GM12878 (cell line): ENCODE measurements around the gene C11orf42. TPM values are rescaled to one million over a fixed set of nuclear protein-coding genes. Genes with fewer than 3 reads are reported as not detected.
A peak's percentile ranks its signal among the peaks of the same experiment; 100 is the strongest.

ENCODE experiments used
- ATAC-seq: fragments of 200-7000 bp; cut with Tn5 transposase; 3 replicates; pipeline ENCODE4 v1.9.1; 2020; ENCODE audit warnings: mild to moderate bottlenecking, moderate library complexity
- BruUV-seq: library from RNA; stranded (reverse); fragments of 400-500 nt; replicated peaks from 2 replicates; lab custom pipeline; 2021; lab: Mats Ljungman, UMichigan
- CTCF ChIA-PET: fragments of 300-600 bp; sonication (Branson Sonifier 250); formaldehyde crosslinking; extraction: SDS; loops from one replicate; lab custom pipeline; 2021; ENCODE audit warnings: inconsistent platforms; lab: Yijun Ruan, JAX
- POLR2A ChIA-PET: fragments of 350-600 bp; formaldehyde crosslinking; extraction: SDS; loops from one replicate; lab custom pipeline; 2021; ENCODE audit warnings: inconsistent platforms; lab: Charles Lee
- RAD21 ChIA-PET: fragments of 300-600 bp; sonication (Branson Sonifier 250); formaldehyde crosslinking; loops from one replicate; lab custom pipeline; 2023; ENCODE audit warnings: antibody characterized with exemption; ENCODE audit not compliant: unreplicated experiment; lab: Charles Lee
- SMC1A ChIA-PET: fragments of 300-600 bp; sonication (Branson Sonifier 250); formaldehyde crosslinking; loops from one replicate; lab custom pipeline; 2023; ENCODE audit not compliant: unreplicated experiment, uncharacterized antibody; lab: Charles Lee
- DNase-seq: peaks from one replicate; pipeline ENCODE4 v3.0.0-alpha.2; 2011; ENCODE audit warnings: low read depth, low spot score
- FAIRE-seq: peaks from 3 replicates; lab custom pipeline; 2011; peaks lifted over from hg19 to GRCh38; lab: Jason Lieb, UNC
- H2AFZ ChIP-seq: 2 replicates; pipeline ENCODE4 v1.6.0; 2011; ENCODE audit warnings: low read depth, low read length, control low read depth; ENCODE audit not compliant: control insufficient read depth
- H3K27ac ChIP-seq: 2 replicates; pipeline ENCODE4 v1.5.1; 2011; ENCODE audit warnings: control low read depth; ENCODE audit not compliant: control insufficient read depth, insufficient read depth
- H3K27me3 ChIP-seq, 2 experiments: replicated peaks in 1 of 2; 2 replicates each; pipeline versions ENCODE4 v1.6.0 to v1.6.1; 2011; ENCODE audit warnings: low read length in 1 of 2; ENCODE audit not compliant: control insufficient read depth in 2 of 2, insufficient read depth in 2 of 2
- H3K36me3 ChIP-seq, 2 experiments: 2 replicates each; pipeline ENCODE4 v1.5.1; 2011; ENCODE audit warnings: low read length in 1 of 2; ENCODE audit not compliant: control insufficient read depth in 2 of 2, insufficient read depth in 2 of 2
- H3K4me1 ChIP-seq: 2 replicates; pipeline ENCODE4 v1.6.1; 2011; ENCODE audit warnings: mild to moderate bottlenecking, low read length, moderate library complexity, mixed read lengths; ENCODE audit not compliant: control insufficient read depth, insufficient read depth
- H3K4me2 ChIP-seq: 2 replicates; pipeline ENCODE4 v1.6.0; 2011; ENCODE audit warnings: control low read depth; ENCODE audit not compliant: control insufficient read depth, insufficient read depth
- H3K4me3 ChIP-seq: fragments of 200-600 bp; sonication (generic); 2 replicates; pipeline ENCODE4 v1.5.1; 2016
- H3K79me2 ChIP-seq: 2 replicates; pipeline ENCODE4 v1.6.0; 2011; ENCODE audit warnings: low read length; ENCODE audit not compliant: control insufficient read depth, insufficient read depth
- H3K9ac ChIP-seq: 2 replicates; pipeline ENCODE4 v1.8.0; 2011; ENCODE audit warnings: low read length, control low read depth, mixed read lengths; ENCODE audit not compliant: control insufficient read depth, insufficient read depth
- H3K9me3 ChIP-seq: replicated peaks from 3 replicates; pipeline ENCODE4 v1.5.1; 2011; ENCODE audit warnings: mild to moderate bottlenecking, low read length; ENCODE audit not compliant: control insufficient read depth, insufficient read depth
- H4K20me1 ChIP-seq: 2 replicates; pipeline ENCODE4 v1.6.0; 2011; ENCODE audit not compliant: control insufficient read depth, insufficient read depth
- ASH2L ChIP-seq: fragments of 300-600, 200-600 bp; sonication (generic); IDR thresholded peaks from 2 replicates; pipeline ENCODE4 v1.6.1; 2017; ENCODE audit warnings: low read depth, mild to moderate bottlenecking, borderline replicate concordance
- CTCF ChIP-seq, 3 experiments: IDR thresholded peaks in 2 of 3; conservative IDR thresholded peaks in 1 of 3; 2 replicates each; pipeline ENCODE4 v1.5.1; 2011; ENCODE audit warnings: low read depth in 3 of 3, low read length in 3 of 3, mild to moderate bottlenecking in 3 of 3, control low read depth in 2 of 3, moderate library complexity in 2 of 3, inconsistent platforms in 1 of 3, mixed read lengths in 1 of 3; ENCODE audit not compliant: control insufficient read depth in 2 of 3, insufficient read depth in 1 of 3; ENCODE audit errors: extremely low read depth in 1 of 3
- EED ChIP-seq: sonication (generic); IDR thresholded peaks from 2 replicates; pipeline ENCODE4 v1.6.1; 2016; ENCODE audit warnings: antibody characterized with exemption, low read depth
- RAD21 ChIP-seq: IDR thresholded peaks from 2 replicates; pipeline ENCODE4 v1.6.1; 2011; ENCODE audit warnings: mild to moderate bottlenecking, low read depth, low read length, moderate library complexity; ENCODE audit not compliant: insufficient read depth
- SMC3 ChIP-seq: IDR thresholded peaks from 2 replicates; pipeline ENCODE4 v1.6.1; 2011; ENCODE audit warnings: low read length, improper control_type of control experiment, borderline replicate concordance
- SP1 ChIP-seq: IDR thresholded peaks from one replicate; pipeline ENCODE4 v1.6.1; 2011; ENCODE audit warnings: low read depth, low read length
- YY1 ChIP-seq: IDR thresholded peaks from 2 replicates; pipeline ENCODE4 v1.6.1; 2011; ENCODE audit warnings: low read depth, mild to moderate bottlenecking, low read length
- WGBS: methylation state at CpG from one replicate; pipeline ENCODE4 v1.1.6; 2016; ENCODE audit warnings: low lambda C conversion rate; ENCODE audit not compliant: insufficient replicate concordance, insufficient coverage; ENCODE audit errors: missing lambda C conversion rate; 5-methylcytosine and 5-hydroxymethylcytosine counted together
- in situ Hi-C: fragments of 300-500 bp; cut with MboI; formaldehyde crosslinking; loops from 9 replicates; pipeline ENCODE4 v1.14.3; 2018; ENCODE audit warnings: mixed read lengths
- intact Hi-C: fragments of 100-400 bp; cut with micrococcal nuclease; formaldehyde crosslinking; loops from one replicate; pipeline ENCODE4 v1.14.2; 2022; ENCODE audit not compliant: unreplicated experiment
- polyA plus RNA-seq, 11 experiments: library from polyadenylated mRNA; depleted of rRNA in 4 of 11; unstranded in 6 of 11; stranded (reverse) in 5 of 11; fragments of >200 nt; fragmentation: Nextera tagmentation in 4 of 11; fragmentation: Illumina TruSeq in 1 of 11; extraction: Ambion mirVana in 4 of 11; extraction: Trizol in 1 of 11; gene quantifications; 1 replicate in 1 of 11; 2 replicates in 10 of 11; pipeline versions ENCODE4 v1.2.1 to v1.2.3, GENCODE V29; 2011 to 2016; ENCODE audit warnings: inconsistent platforms in 2 of 11, missing spikeins in 2 of 11, low read depth in 1 of 11
- total RNA-seq, 4 experiments: library from RNA; depleted of rRNA in 3 of 4; stranded (reverse); fragments of >200 nt in 3 of 4; fragmentation: Illumina TruSeq in 1 of 4; extraction: Trizol in 1 of 4; gene quantifications; 2 replicates each; pipeline versions ENCODE4 v1.2.1 to v1.2.3, GENCODE V29; 2013 to 2021

The C11orf42 gene
- total and polyA plus RNA-seq, 10 of the 15 experiments (the other 5 are each of a cell fraction or from before 2014, with no cell fraction given), result 0.19 TPM; not detected in 9

GRCh38 chr11:6251120-6251733 lies 45.9 kb downstream of the C11orf42 start:
- no peak overlapping the region for H3K27ac ChIP-seq
- peak; percentile 91 for ATAC-seq
- POLR2A ChIA-PET, result no interaction called here
- WGBS, result 26% methylated on average over 6 of the region's 6 CpGs
- no peaks in the 10 kb centered on the region for H3K4me1 ChIP-seq
- H3K27me3 ChIP-seq, result 0 out of 4 replicates have a peak, but pooled peaks cover 0 to 3% of the 10 kb centered on the region in 2 experiments
- BruUV-seq, result no TSS peak
- RAD21 ChIA-PET, result interaction anchor here (0.7 to 4.7 kb wide), 4 partner anchors 17 to 127 kb away, joined by 3 to 34 read pairs (median 8); no protein-coding TSS in a partner anchor
- H2AFZ ChIP-seq, result no peak overlapping the region
- H3K9ac ChIP-seq, result no peak overlapping the region
- H3K9me3 ChIP-seq, result no peaks in the 10 kb centered on the region
- intact Hi-C loops, result loop anchor here (1.0 kb wide), 2 partner anchors 65 to 102 kb away; no protein-coding TSS in a partner anchor
- TF ChIP-seq SMC3 (peak; percentile 71), SP1 (no peak), EED (0 out of 2 replicates have a peak, but pooled peaks have one; percentile 26), ASH2L (no peak), RAD21 (peak; percentile 56), YY1 (0 out of 2 replicates have a peak, but pooled peaks have one; percentile 13), CTCF (IDR thresholded peaks at IDR 0.05 in 2 of 3, conservative IDR thresholded peaks at IDR 0.05 in 1 of 3; ENCODE audit: control insufficient read depth in 2 of 3, extremely low read depth in 1 of 3, insufficient read depth in 1 of 3, low read depth in 3 of 3, low read length in 3 of 3) (peak; percentile 68 to 86 (median 75))
- TF ChIP-seq, all 136 proteins: peak for 5
- H4K20me1 ChIP-seq, result no peaks in the 10 kb centered on the region
- no peaks in the 10 kb centered on the region for H3K36me3 ChIP-seq
- ChIA-PET CTCF (interaction anchor here (0.7 to 5.0 kb wide), 27 partner anchors 8 to 424 kb away, joined by 3 to 61 read pairs (median 5); partner anchors contain the start of genes CAVIN3, CNGA4 and FHIP1B), SMC1A (interaction anchor here (0.6 to 4.2 kb wide), 14 partner anchors 14 to 1241 kb away, joined by 3 to 26 read pairs (median 4); partner anchors contain the start of gene C11orf42)
- no peaks in the 10 kb centered on the region for H3K79me2 ChIP-seq
- DNase-seq (no peak), FAIRE-seq (peak; percentile 76)
- in situ Hi-C loops, result no loop called here
- H3K4me2 ChIP-seq, result no peak overlapping the region
- H3K4me3 ChIP-seq, result no peak overlapping the region
